Smooth muscle cell (in vitro differentiated cells): ENCODE measurements around the gene DNM3. TPM values are rescaled to one million over a fixed set of nuclear protein-coding genes. Genes with fewer than 3 reads are reported as not detected.

Experiments
- DNase-seq: peaks from one replicate; lab custom pipeline; 2025; ENCODE audit not compliant: unreplicated experiment; lab: John Stamatoyannopoulos, UW
- H2AFZ ChIP-seq: fragments of 200-600 bp; sonication (generic); 2 replicates; pipeline ENCODE4 v1.6.0; 2016; ENCODE audit warnings: antibody characterized with exemption, low read depth, mild to moderate bottlenecking
- H3F3A ChIP-seq: fragments of 200-600 bp; sonication (generic); 2 replicates; pipeline ENCODE4 v1.6.0; 2017; ENCODE audit warnings: antibody characterized with exemption, low read depth
- H3K27ac ChIP-seq: fragments of 200-600 bp; sonication (generic); 2 replicates; pipeline ENCODE4 v1.5.1; 2016; ENCODE audit warnings: low read depth, mild to moderate bottlenecking
- H3K27me3 ChIP-seq: fragments of 200-600 bp; sonication (generic); 2 replicates; pipeline ENCODE4 v1.6.1; 2016; ENCODE audit warnings: low read depth, mild to moderate bottlenecking
- H3K36me3 ChIP-seq: fragments of 200-600 bp; sonication (generic); 2 replicates; pipeline ENCODE4 v1.5.1; 2016; ENCODE audit warnings: low read depth
- H3K4me1 ChIP-seq: fragments of 200-600 bp; sonication (generic); 2 replicates; pipeline ENCODE4 v1.5.1; 2016; ENCODE audit warnings: low read depth
- H3K4me2 ChIP-seq: fragments of 200-600 bp; sonication (generic); 2 replicates; pipeline ENCODE4 v1.6.0; 2016; ENCODE audit warnings: mild to moderate bottlenecking
- H3K4me3 ChIP-seq: fragments of 200-600 bp; sonication (generic); 2 replicates; pipeline ENCODE4 v1.5.1; 2016; ENCODE audit warnings: mild to moderate bottlenecking
- H3K79me2 ChIP-seq: fragments of 200-600 bp; sonication (generic); 2 replicates; pipeline ENCODE4 v1.6.0; 2016; ENCODE audit warnings: low read depth, mild to moderate bottlenecking
- H3K9ac ChIP-seq: fragments of 200-600 bp; sonication (generic); 2 replicates; pipeline ENCODE4 v1.6.0; 2016; ENCODE audit warnings: low read depth
- H3K9me3 ChIP-seq: fragments of 200-600 bp; sonication (generic); replicated peaks from 2 replicates; pipeline ENCODE4 v1.5.1; 2016; ENCODE audit warnings: low read depth
- H4K20me1 ChIP-seq: fragments of 200-600 bp; sonication (generic); 2 replicates; pipeline ENCODE4 v1.6.0; 2016; ENCODE audit warnings: low read depth
- CTCF ChIP-seq: fragments of 200-600 bp; sonication (generic); IDR thresholded peaks from 2 replicates; pipeline ENCODE4 v1.5.1; 2017; ENCODE audit warnings: borderline replicate concordance, mild to moderate bottlenecking, antibody characterized with exemption; ENCODE audit not compliant: insufficient read depth, poor library complexity, severe bottlenecking
- WGBS: methylation state at CpG from one replicate; pipeline ENCODE4 v1.1.7; 2016; ENCODE audit warnings: low lambda C conversion rate; 5-methylcytosine and 5-hydroxymethylcytosine counted together
- polyA plus RNA-seq: library from polyadenylated mRNA; unstranded; fragments of >200 nt; fragmentation: Nextera tagmentation; extraction: Ambion mirVana; gene quantifications from 2 replicates; pipeline ENCODE4 v1.2.1, GENCODE V29; 2016
- total RNA-seq: library from RNA; depleted of rRNA; stranded (reverse); fragments of >200 nt; gene quantifications from 2 replicates; pipeline ENCODE4 v1.2.3, GENCODE V29; 2014

DNM3 gene
- total and polyA plus RNA-seq, 2 experiments from 2014 or later: 1.7 to 3.0 TPM

GRCh38 chr1:172340520-172340919 is 499.2 kb downstream of the DNM3 start:
- Histone ChIP-seq H3K9me3 (no peaks in the 10 kb centered on the region), H4K20me1 (no peaks in the 10 kb centered on the region), H3K4me1 (peaks cover 26% of the 10 kb centered on the region), H3K36me3 (no peaks in the 10 kb centered on the region), H3K27me3 (no peaks in the 10 kb centered on the region), H3K4me3 (no peak overlapping the region), H2AFZ (no peak overlapping the region), H3F3A (peaks cover 35% of the 10 kb centered on the region), H3K4me2 (no peak overlapping the region), H3K79me2 (no peaks in the 10 kb centered on the region), H3K9ac (no peak overlapping the region), H3K27ac (no peak overlapping the region)
- no peak for DNase-seq
- 100% methylated on average over 1 of the region's 1 CpG for WGBS
- no peak for TF ChIP-seq CTCF

GRCh38 chr1:172341697-172342096 is 500.4 kb downstream of the DNM3 start:
- H3K4me3 ChIP-seq: no peak overlapping the region
- no peaks in the 10 kb centered on the region for H3K27me3 ChIP-seq
- no peaks in the 10 kb centered on the region for H3K9me3 ChIP-seq
- no peak overlapping the region for H3K4me2 ChIP-seq
- H2AFZ ChIP-seq: no peak overlapping the region
- no peak for TF ChIP-seq CTCF
- H3F3A ChIP-seq: peaks cover 35% of the 10 kb centered on the region
- H3K27ac ChIP-seq: no peak overlapping the region
- H4K20me1 ChIP-seq: no peaks in the 10 kb centered on the region
- H3K4me1 ChIP-seq: peaks cover 26% of the 10 kb centered on the region
- no peak for DNase-seq
- H3K36me3 ChIP-seq: no peaks in the 10 kb centered on the region
- WGBS: 91% methylated on average over 4 of the region's 4 CpGs
- H3K9ac ChIP-seq: no peak overlapping the region
- no peaks in the 10 kb centered on the region for H3K79me2 ChIP-seq

- Histone ChIP-seq H3K27ac (peak overlapping the region; percentile 99), H4K20me1 (no peaks in the 10 kb centered on the region), H3K4me1 (peaks cover 26% of the 10 kb centered on the region), H3K79me2 (peaks cover 6% of the 10 kb centered on the region), H3K4me3 (peak overlapping the region; percentile 34), H3K9me3 (no peaks in the 10 kb centered on the region), H3F3A (peaks cover 35% of the 10 kb centered on the region), H3K27me3 (no peaks in the 10 kb centered on the region), H3K4me2 (peak overlapping the region; percentile 83), H3K9ac (peak overlapping the region; percentile 89), H3K36me3 (peaks cover 5% of the 10 kb centered on the region), H2AFZ (peak overlapping the region; percentile 67)
- WGBS: 8% methylated on average over 4 of the region's 4 CpGs
- TF ChIP-seq CTCF: no peak
- no peak for DNase-seq
These were observed 501.4 kb downstream of the DNM3 start for GRCh38 chr1:172342584-172343239.
